NCI-H69 (cell line): ENCODE results near the gene OR52D1.

Source experiments
- DNase-seq: peaks from one replicate; lab custom pipeline; 2025; lab: John Stamatoyannopoulos, UW

Gene OR52D1

DNA sequence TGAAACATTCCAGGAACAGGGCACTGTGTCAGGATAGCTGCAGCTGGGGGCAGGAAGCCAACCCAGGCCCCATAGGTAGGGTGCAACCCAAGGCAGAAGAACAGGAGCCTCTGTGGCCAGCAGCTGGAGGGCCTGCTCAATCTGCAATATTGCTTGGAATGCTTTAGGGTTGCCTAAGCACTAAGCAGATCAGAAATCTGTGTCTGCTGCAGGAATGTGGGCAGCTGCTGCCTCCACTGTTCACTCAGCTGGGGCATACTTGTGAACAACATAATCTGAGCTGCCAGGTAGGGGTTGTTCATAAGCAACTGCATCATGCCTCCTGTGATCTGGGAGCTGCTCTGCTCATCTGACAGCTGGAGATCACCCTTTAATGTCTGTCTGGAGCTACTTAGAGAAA is 26.4 kb downstream of the OR52D1 start:
- DNase-seq, result no peak

DNA sequence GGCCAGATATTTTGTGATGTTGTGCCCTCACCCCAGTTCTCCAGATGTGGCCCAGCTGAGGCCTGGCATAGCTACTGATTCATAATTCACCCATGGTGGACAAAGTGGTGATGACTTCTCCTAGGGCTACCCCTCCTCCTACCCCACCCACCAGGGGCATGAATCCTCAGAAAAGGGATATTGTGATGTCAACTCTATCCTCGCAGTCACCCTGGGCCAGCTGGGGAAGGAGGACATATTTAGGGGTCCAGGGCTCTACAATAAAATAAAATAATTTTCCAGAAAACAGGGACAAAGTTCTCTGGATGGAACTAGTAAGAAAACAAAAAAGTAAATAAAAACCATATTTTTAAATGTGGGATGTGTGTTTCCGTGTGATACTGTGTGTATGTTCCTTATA is 28.1 kb downstream of the OR52D1 start, which contains the start of gene UBQLNL:
Gene UBQLNL (minus strand): TSS at position 101 of the 400 bp plus-strand sequence. CDS start 258 bp downstream, outside the sequence.
- DNase-seq, result no peak

DNA sequence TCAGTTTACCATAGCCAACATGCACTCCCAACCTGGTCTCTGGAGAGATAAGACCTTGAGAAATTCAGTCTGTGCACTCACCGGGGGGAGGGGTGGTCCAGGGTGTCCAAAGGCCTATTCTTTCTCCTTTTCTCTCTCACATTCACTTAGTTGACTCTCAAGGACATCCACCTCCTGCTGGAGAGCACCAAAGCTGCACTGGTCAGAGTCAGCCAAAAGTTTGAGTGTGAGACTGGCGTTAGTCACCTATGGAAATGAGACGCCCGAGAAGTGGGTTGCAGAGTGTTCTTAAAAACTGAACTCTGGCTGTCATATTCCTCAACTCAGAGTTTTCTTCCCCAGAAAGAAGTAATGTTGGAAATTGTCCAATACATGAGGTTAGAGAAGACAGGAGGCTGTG is 33.1 kb downstream of the OR52D1 start:
- DNase-seq, result no peak

- DNase-seq, result no peak
These were observed 33.8 kb downstream of the OR52D1 start for GRCh38 chr11:5522308-5522707.

- no peak for DNase-seq
These were observed 36.3 kb downstream of the OR52D1 start for GRCh38 chr11:5524756-5525155.

- no peak for DNase-seq
These were observed 39.2 kb downstream of the OR52D1 start for GRCh38 chr11:5527716-5528115.

GRCh38 chr11:5528495-5528894 is 40.0 kb downstream of the OR52D1 start:
- DNase-seq, result no peak

GRCh38 chr11:5531053-5531831 is 42.8 kb downstream of the OR52D1 start:
- DNase-seq, result no peak

DNA sequence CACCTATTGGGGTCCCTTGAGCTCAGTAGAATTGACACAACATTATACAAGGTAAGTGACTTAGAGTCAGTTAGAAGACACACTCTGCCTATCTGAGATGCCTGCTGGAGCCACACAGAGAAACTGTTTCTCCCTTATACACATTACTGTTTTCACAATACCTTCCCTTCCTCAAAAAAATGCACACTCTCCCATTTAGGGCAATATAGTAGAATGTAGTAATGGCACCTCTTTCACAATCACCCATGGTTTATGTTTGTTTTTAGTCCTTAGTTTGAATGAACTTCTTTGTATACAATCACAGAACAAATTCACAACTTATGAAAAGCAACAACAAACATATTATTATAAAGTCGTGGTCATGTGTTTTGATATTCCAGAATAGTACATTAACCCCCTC is 45.6 kb downstream of the OR52D1 start:
- DNase-seq, result no peak

DNA sequence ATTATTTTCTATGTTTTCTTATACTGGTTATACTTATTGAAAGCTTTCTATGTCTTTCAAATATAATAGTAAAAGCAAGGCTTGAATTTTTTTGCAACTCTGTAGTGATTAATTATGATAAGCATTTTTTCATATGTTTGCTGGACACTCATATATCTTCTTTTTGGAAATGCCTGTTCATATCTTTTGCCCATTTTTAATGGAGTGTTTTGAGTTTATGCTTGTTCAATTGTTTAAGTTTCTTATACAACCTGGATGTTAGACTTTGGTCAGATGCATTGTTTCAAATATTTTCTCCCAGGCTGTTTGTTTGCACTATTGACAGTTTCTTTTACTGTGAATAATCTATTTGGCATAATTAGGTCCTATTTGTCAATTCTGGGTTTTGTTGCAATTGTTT is 48.0 kb downstream of the OR52D1 start:
- DNase-seq, result no peak
